HepG2 (cell line): ENCODE results near the gene STYK1. TPM values are rescaled to one million over a fixed set of nuclear protein-coding genes. Genes with fewer than 3 reads are reported as not detected.

ENCODE experiments used
- CENPT ChIP-seq: sonication (generic); formaldehyde crosslinking; IDR thresholded peaks from 2 replicates; pipeline ENCODE4 v1.8.0; 2022; ENCODE audit warnings: low read depth, mild to moderate bottlenecking, moderate library complexity, missing genetic modification reagents
- MAZ ChIP-seq, 2 experiments: sonication (generic) in 1 of 2; formaldehyde crosslinking in 1 of 2; IDR thresholded peaks; 2 replicates each; pipeline versions ENCODE4 v1.5.0 to v1.6.1; 2012 to 2020; ENCODE audit warnings: low read depth in 2 of 2, mild to moderate bottlenecking in 2 of 2, borderline replicate concordance in 1 of 2, improper control_type of control experiment in 1 of 2, low read length in 1 of 2, missing genetic modification reagents in 1 of 2, moderate library complexity in 1 of 2
- NCOA1 ChIP-seq: sonication (generic); formaldehyde crosslinking; IDR thresholded peaks from 2 replicates; pipeline ENCODE4 v1.9.0; 2021; ENCODE audit warnings: missing genetic modification reagents
- PAWR ChIP-seq: sonication (generic); formaldehyde crosslinking; IDR thresholded peaks from 2 replicates; pipeline ENCODE4 v1.4.0; 2020; ENCODE audit warnings: missing genetic modification reagents, mild to moderate bottlenecking, borderline replicate concordance
- POLR2AphosphoS5 ChIP-seq: IDR thresholded peaks from 2 replicates; pipeline ENCODE4 v1.6.1; 2012; ENCODE audit warnings: low read depth, low read length
- RNF2 ChIP-seq: fragments of 450-650 bp; conservative IDR thresholded peaks from 2 replicates; pipeline ENCODE4 v1.6.1; 2016; ENCODE audit warnings: low read depth
- SOX13 ChIP-seq, 3 experiments: fragments of 450-650 bp in 1 of 3; sonication (generic) in 1 of 3; formaldehyde crosslinking in 1 of 3; IDR thresholded peaks in 2 of 3; conservative IDR thresholded peaks in 1 of 3; 2 replicates each; pipeline versions ENCODE4 v1.5.0 to v1.6.1; 2016 to 2020; ENCODE audit warnings: antibody characterized with exemption in 1 of 3, mild to moderate bottlenecking in 1 of 3, missing compliant biosample characterization in 1 of 3, missing genetic modification reagents in 1 of 3, moderate library complexity in 1 of 3
- ZNF225 ChIP-seq: sonication (generic); formaldehyde crosslinking; IDR thresholded peaks from 2 replicates; pipeline ENCODE4 v1.4.0; 2020; ENCODE audit warnings: mild to moderate bottlenecking, missing genetic modification reagents
- ZNF235 ChIP-seq: sonication (generic); formaldehyde crosslinking; IDR thresholded peaks from 2 replicates; pipeline ENCODE4 v1.8.1; 2023; ENCODE audit warnings: mild to moderate bottlenecking, missing genetic modification reagents, borderline replicate concordance
- ZNF337 ChIP-seq: sonication (generic); formaldehyde crosslinking; IDR thresholded peaks from 2 replicates; pipeline ENCODE4 v1.5.1; 2020; ENCODE audit warnings: missing genetic modification reagents, low read depth, mild to moderate bottlenecking, borderline replicate concordance
- ZNF550 ChIP-seq: sonication (generic); formaldehyde crosslinking; IDR thresholded peaks from 2 replicates; pipeline ENCODE4 v1.4.0; 2020; ENCODE audit warnings: mild to moderate bottlenecking, missing genetic modification reagents, borderline replicate concordance
- ZNF737 ChIP-seq: sonication (generic); formaldehyde crosslinking; IDR thresholded peaks from 2 replicates; pipeline ENCODE4 v1.5.0; 2020; ENCODE audit warnings: missing genetic modification reagents, mild to moderate bottlenecking, borderline replicate concordance
- polyA plus RNA-seq, 8 experiments: library from polyadenylated mRNA; depleted of rRNA in 3 of 8; stranded (reverse) in 7 of 8; unstranded in 1 of 8; fragments of >200 nt; fragmentation: Illumina TruSeq in 4 of 8; extraction: Trizol in 4 of 8; gene quantifications; 2 replicates each; pipeline versions ENCODE4 v1.2.1 to v1.2.3, GENCODE V29; 2011 to 2016; ENCODE audit warnings: low read depth in 4 of 8, missing spikeins in 1 of 8, mixed read lengths in 1 of 8; ENCODE audit not compliant: insufficient read depth in 1 of 8
- total RNA-seq, 5 experiments: library from RNA; depleted of rRNA; stranded (reverse); fragments of >200 nt; fragmentation: Illumina TruSeq; extraction: Trizol; gene quantifications; 2 replicates each; pipeline ENCODE4 v1.2.3, GENCODE V29; 2016; ENCODE audit warnings: low read depth in 1 of 5
- TF ChIP-seq, protein P1 (sequence below): sonication (generic); formaldehyde crosslinking; conservative IDR thresholded peaks from 2 replicates; pipeline ENCODE4 v1.4.0; 2020; ENCODE audit warnings: missing genetic modification reagents
- TF ChIP-seq, protein P2 (sequence below): sonication (generic); formaldehyde crosslinking; IDR thresholded peaks from 2 replicates; pipeline ENCODE4 v1.9.0; 2022; ENCODE audit warnings: low read depth, missing genetic modification reagents
- TF ChIP-seq, protein P3 (sequence below): sonication (generic); formaldehyde crosslinking; IDR thresholded peaks from 2 replicates; pipeline ENCODE4 v1.5.1; 2020; ENCODE audit warnings: mild to moderate bottlenecking, missing genetic modification reagents, moderate library complexity
- TF ChIP-seq, protein P4 (sequence below): sonication (generic); formaldehyde crosslinking; IDR thresholded peaks from 2 replicates; pipeline ENCODE4 v1.4.0; 2020; ENCODE audit warnings: missing genetic modification reagents, mild to moderate bottlenecking, borderline replicate concordance

STYK1 gene
- total and polyA plus RNA-seq, 2 of the 13 experiments (the other 11 are each of a cell fraction or from before 2014, with no cell fraction given), result not detected

DNA sequence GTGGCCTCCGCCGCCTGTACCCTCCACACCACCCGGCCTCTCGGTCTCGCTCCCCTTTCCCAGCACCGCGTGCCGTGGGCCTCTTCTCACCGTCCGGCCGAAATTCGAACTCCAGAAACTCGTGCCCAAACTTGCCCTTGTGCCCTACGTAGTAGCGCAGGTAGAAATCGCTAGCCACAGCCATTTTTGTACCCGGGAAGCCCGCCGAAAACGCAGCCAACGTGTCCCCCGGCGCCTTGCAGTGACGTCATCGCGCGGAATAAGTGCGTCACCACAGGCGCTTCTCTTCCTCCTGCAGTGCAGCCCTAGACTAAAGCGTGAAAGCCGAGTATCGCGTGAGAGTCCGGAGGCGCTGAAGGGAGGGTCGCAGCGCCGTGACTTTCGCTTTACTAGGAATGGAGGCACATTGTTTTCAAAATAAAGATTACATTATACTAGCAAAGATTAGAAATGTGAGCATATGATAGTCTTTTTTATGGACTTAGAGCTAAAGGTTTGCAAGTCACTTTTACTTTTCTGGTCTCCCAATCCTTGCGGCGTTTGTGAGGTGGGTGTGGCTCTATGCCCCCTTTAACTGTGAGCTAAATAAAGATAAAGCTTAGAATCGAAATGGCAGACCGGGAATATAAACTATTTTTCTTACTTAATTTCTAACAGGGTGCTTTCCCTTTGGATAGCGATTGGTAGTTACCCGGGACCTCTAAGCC lies 60.4 kb downstream of the STYK1 start, which contains the start of gene MAGOHB (continued):
- TF ChIP-seq CENPT (CRISPR knock-in tag) (no peak), MAZ (IDR thresholded peaks at IDR 0.05; ENCODE audit: borderline replicate concordance, low read depth, low read length) (no peak), MAZ (CRISPR knock-in tag; IDR thresholded peaks at IDR 0.05; ENCODE audit: low read depth) (peak; percentile 62; the same call in 1 of the 2 replicates), ZNF225 (CRISPR knock-in tag) (peak; percentile 79; the same call in 1 of the 2 replicates), ZNF550 (CRISPR knock-in tag) (0 out of 2 replicates have a peak, but pooled peaks have one; percentile 29), ZNF737 (no peak), ZNF235 (CRISPR knock-in tag) (no peak), NCOA1 (CRISPR knock-in tag) (no peak), RNF2 (peak; percentile 81), SOX13 (IDR thresholded peaks at IDR 0.05) (no peak), SOX13 (CRISPR knock-in tag; conservative IDR thresholded peaks at IDR 0.05 in 1 of 2, IDR thresholded peaks at IDR 0.05 in 1 of 2) (peak in 1 of 2 experiments; percentile 56; a peak in 1 of 4 replicates), POLR2AphosphoS5 (peak; percentile 94), ZNF337 (CRISPR knock-in tag) (no peak), PAWR (CRISPR knock-in tag) (no peak)
- TF ChIP-seq, protein P1, sequence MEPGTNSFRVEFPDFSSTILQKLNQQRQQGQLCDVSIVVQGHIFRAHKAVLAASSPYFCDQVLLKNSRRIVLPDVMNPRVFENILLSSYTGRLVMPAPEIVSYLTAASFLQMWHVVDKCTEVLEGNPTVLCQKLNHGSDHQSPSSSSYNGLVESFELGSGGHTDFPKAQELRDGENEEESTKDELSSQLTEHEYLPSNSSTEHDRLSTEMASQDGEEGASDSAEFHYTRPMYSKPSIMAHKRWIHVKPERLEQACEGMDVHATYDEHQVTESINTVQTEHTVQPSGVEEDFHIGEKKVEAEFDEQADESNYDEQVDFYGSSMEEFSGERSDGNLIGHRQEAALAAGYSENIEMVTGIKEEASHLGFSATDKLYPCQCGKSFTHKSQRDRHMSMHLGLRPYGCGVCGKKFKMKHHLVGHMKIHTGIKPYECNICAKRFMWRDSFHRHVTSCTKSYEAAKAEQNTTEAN, result peak; percentile 60; the same call in 1 of the 2 replicates
- TF ChIP-seq, protein P2, sequence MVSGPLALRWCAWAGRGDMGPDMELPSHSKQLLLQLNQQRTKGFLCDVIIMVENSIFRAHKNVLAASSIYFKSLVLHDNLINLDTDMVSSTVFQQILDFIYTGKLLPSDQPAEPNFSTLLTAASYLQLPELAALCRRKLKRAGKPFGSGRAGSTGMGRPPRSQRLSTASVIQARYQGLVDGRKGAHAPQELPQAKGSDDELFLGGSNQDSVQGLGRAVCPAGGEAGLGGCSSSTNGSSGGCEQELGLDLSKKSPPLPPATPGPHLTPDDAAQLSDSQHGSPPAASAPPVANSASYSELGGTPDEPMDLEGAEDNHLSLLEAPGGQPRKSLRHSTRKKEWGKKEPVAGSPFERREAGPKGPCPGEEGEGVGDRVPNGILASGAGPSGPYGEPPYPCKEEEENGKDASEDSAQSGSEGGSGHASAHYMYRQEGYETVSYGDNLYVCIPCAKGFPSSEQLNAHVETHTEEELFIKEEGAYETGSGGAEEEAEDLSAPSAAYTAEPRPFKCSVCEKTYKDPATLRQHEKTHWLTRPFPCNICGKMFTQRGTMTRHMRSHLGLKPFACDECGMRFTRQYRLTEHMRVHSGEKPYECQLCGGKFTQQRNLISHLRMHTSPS, result no peak
- TF ChIP-seq, protein P3, sequence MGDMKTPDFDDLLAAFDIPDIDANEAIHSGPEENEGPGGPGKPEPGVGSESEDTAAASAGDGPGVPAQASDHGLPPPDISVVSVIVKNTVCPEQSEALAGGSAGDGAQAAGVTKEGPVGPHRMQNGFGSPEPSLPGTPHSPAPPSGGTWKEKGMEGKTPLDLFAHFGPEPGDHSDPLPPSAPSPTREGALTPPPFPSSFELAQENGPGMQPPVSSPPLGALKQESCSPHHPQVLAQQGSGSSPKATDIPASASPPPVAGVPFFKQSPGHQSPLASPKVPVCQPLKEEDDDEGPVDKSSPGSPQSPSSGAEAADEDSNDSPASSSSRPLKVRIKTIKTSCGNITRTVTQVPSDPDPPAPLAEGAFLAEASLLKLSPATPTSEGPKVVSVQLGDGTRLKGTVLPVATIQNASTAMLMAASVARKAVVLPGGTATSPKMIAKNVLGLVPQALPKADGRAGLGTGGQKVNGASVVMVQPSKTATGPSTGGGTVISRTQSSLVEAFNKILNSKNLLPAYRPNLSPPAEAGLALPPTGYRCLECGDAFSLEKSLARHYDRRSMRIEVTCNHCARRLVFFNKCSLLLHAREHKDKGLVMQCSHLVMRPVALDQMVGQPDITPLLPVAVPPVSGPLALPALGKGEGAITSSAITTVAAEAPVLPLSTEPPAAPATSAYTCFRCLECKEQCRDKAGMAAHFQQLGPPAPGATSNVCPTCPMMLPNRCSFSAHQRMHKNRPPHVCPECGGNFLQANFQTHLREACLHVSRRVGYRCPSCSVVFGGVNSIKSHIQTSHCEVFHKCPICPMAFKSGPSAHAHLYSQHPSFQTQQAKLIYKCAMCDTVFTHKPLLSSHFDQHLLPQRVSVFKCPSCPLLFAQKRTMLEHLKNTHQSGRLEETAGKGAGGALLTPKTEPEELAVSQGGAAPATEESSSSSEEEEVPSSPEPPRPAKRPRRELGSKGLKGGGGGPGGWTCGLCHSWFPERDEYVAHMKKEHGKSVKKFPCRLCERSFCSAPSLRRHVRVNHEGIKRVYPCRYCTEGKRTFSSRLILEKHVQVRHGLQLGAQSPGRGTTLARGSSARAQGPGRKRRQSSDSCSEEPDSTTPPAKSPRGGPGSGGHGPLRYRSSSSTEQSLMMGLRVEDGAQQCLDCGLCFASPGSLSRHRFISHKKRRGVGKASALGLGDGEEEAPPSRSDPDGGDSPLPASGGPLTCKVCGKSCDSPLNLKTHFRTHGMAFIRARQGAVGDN (CRISPR knock-in tag), result peak; percentile 87
- TF ChIP-seq, protein P4, sequence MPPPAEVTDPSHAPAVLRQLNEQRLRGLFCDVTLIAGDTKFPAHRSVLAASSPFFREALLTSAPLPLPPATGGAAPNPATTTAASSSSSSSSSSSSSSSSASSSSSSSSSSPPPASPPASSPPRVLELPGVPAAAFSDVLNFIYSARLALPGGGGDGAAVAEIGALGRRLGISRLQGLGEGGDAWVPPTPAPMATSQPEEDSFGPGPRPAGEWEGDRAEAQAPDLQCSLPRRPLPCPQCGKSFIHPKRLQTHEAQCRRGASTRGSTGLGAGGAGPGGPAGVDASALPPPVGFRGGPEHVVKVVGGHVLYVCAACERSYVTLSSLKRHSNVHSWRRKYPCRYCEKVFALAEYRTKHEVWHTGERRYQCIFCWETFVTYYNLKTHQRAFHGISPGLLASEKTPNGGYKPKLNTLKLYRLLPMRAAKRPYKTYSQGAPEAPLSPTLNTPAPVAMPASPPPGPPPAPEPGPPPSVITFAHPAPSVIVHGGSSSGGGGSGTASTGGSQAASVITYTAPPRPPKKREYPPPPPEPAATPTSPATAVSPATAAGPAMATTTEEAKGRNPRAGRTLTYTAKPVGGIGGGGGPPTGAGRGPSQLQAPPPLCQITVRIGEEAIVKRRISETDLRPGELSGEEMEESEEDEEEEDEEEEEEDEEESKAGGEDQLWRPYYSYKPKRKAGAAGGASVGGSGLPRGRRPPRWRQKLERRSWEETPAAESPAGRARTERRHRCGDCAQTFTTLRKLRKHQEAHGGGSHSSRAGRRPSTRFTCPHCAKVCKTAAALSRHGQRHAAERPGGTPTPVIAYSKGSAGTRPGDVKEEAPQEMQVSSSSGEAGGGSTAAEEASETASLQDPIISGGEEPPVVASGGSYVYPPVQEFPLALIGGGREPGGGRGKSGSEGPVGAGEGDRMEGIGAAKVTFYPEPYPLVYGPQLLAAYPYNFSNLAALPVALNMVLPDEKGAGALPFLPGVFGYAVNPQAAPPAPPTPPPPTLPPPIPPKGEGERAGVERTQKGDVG, result no peak; the same call in 1 of the 2 replicates
